ENCODE measurements around the gene LGALS12. TPM values are rescaled to one million over a fixed set of nuclear protein-coding genes. Genes with fewer than 3 reads are reported as not detected.

LGALS12 gene
- total and polyA plus RNA-seq, 2 of the 13 experiments (the other 11 are each of a cell fraction or from before 2014, with no cell fraction given): not detected

DNA sequence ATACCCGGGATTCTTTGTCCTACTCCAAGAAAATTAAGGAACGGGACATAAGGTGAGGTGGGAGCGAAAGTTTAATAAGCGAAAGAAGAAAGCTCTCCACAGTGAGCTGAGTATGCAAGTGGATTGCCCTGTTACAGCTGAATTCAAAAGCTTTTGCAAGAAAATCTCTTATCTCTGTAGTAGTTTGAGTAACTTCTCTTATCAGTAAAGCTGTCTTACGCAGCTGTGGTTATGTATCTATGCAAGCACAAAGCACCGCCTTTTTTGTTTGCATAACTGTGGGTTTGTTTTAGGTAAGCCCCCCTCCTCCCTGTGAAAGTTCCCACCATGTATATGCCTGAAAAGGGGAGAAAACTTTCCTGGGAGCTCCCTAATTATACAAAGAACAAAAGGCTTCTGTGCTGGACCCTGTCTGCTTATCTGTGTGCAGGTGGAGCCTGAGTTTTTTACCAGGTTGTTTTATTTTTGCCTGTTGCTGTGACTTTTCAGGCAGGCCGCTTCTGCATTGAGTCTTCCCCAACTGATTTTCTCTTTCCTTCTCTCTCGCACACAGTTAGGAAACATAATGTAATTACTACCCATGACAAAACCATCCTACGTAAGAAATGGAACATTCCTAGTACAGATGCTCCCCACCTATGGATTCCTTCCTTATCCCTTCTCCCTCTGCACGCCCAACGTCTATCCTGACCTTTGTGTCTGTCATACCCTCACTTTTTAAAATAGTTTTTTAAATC is 14.1 kb upstream of the LGALS12 start:
- ATAC-seq: peak; percentile 82
- WGBS (ENCODE audit: low lambda C conversion rate): 2% methylated on average over 11 of the region's 11 CpGs
- BruUV-seq (replicated peaks): no TSS peak
- peak; percentile 35 for TF ChIP-seq FOSL2 (CRISPR knock-in tag; IDR thresholded peaks at IDR 0.05)
- TF ChIP-seq NCOA2 (CRISPR knock-in tag; IDR thresholded peaks at IDR 0.05): peak; percentile 82
- peak; percentile 29 for TF ChIP-seq TEAD3 (CRISPR knock-in tag; optimal IDR thresholded peaks at IDR 0.05; ENCODE audit: borderline replicate concordance)
- no peak for TF ChIP-seq RXRA (CRISPR knock-in tag; IDR thresholded peaks at IDR 0.05)
- TF ChIP-seq RARA (CRISPR knock-in tag; IDR thresholded peaks at IDR 0.05): peak; percentile 46
- TF ChIP-seq EP300 (IDR thresholded peaks at IDR 0.05; ENCODE audit: low read depth in 2 of 2, low read length in 2 of 2): peak in 1 of 2 experiments; percentile 84; a peak in 2 of 4 replicates
- TF ChIP-seq EP300 (CRISPR knock-in tag; IDR thresholded peaks at IDR 0.05; ENCODE audit: borderline replicate concordance): peak; percentile 16; the same call in 1 of the 2 replicates
- TF ChIP-seq CEBPB (IDR thresholded peaks at IDR 0.05; ENCODE audit: borderline replicate concordance, low read depth, low read length): peak; percentile 18; the same call in 1 of the 2 replicates
- TF ChIP-seq, protein P1, sequence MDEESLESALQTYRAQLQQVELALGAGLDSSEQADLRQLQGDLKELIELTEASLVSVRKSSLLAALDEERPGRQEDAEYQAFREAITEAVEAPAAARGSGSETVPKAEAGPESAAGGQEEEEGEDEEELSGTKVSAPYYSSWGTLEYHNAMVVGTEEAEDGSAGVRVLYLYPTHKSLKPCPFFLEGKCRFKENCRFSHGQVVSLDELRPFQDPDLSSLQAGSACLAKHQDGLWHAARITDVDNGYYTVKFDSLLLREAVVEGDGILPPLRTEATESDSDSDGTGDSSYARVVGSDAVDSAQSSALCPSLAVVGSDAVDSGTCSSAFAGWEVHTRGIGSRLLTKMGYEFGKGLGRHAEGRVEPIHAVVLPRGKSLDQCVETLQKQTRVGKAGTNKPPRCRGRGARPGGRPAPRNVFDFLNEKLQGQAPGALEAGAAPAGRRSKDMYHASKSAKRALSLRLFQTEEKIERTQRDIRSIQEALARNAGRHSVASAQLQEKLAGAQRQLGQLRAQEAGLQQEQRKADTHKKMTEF (CRISPR knock-in tag; IDR thresholded peaks at IDR 0.05): peak; percentile 38; the same call in 1 of the 2 replicates
- TF ChIP-seq HNF4G (IDR thresholded peaks at IDR 0.05; ENCODE audit: borderline replicate concordance, low read depth, low read length): 0 out of 2 replicates have a peak, but pooled peaks have one; percentile 11
- TF ChIP-seq HNF4G (CRISPR knock-in tag; IDR thresholded peaks at IDR 0.05; ENCODE audit: borderline replicate concordance, low read depth): no peak
- TF ChIP-seq ZNF34 (CRISPR knock-in tag; IDR thresholded peaks at IDR 0.05; ENCODE audit: borderline replicate concordance): no peak
- no peak for TF ChIP-seq ZNF224 (CRISPR knock-in tag; IDR thresholded peaks at IDR 0.05)
- TF ChIP-seq, protein P2, sequence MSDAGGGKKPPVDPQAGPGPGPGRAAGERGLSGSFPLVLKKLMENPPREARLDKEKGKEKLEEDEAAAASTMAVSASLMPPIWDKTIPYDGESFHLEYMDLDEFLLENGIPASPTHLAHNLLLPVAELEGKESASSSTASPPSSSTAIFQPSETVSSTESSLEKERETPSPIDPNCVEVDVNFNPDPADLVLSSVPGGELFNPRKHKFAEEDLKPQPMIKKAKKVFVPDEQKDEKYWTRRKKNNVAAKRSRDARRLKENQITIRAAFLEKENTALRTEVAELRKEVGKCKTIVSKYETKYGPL (CRISPR knock-in tag; IDR thresholded peaks at IDR 0.05): 0 out of 2 replicates have a peak, but pooled peaks have one; percentile 50
- peak; percentile 57; the same call in 1 of the 2 replicates for TF ChIP-seq FOXJ3 (CRISPR knock-in tag; IDR thresholded peaks at IDR 0.05; ENCODE audit: borderline replicate concordance)
- TF ChIP-seq, protein P3, sequence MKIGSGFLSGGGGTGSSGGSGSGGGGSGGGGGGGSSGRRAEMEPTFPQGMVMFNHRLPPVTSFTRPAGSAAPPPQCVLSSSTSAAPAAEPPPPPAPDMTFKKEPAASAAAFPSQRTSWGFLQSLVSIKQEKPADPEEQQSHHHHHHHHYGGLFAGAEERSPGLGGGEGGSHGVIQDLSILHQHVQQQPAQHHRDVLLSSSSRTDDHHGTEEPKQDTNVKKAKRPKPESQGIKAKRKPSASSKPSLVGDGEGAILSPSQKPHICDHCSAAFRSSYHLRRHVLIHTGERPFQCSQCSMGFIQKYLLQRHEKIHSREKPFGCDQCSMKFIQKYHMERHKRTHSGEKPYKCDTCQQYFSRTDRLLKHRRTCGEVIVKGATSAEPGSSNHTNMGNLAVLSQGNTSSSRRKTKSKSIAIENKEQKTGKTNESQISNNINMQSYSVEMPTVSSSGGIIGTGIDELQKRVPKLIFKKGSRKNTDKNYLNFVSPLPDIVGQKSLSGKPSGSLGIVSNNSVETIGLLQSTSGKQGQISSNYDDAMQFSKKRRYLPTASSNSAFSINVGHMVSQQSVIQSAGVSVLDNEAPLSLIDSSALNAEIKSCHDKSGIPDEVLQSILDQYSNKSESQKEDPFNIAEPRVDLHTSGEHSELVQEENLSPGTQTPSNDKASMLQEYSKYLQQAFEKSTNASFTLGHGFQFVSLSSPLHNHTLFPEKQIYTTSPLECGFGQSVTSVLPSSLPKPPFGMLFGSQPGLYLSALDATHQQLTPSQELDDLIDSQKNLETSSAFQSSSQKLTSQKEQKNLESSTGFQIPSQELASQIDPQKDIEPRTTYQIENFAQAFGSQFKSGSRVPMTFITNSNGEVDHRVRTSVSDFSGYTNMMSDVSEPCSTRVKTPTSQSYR (CRISPR knock-in tag; IDR thresholded peaks at IDR 0.05; ENCODE audit: borderline replicate concordance): peak; percentile 33; the same call in 1 of the 2 replicates
- TF ChIP-seq TCF7 (IDR thresholded peaks at IDR 0.05; ENCODE audit: low read depth): peak; percentile 88
- TF ChIP-seq PPARG (CRISPR knock-in tag; conservative IDR thresholded peaks at IDR 0.05): no peak

More for the DNA sequence above, 14.1 kb upstream of the LGALS12 start:
- no peaks in the 10 kb centered on the region for H4K20me1 ChIP-seq (ENCODE audit: insufficient read depth, low read length)
- no peak overlapping the region for H3K27ac ChIP-seq (ENCODE audit: extremely low read length, insufficient read depth, low read length)
- peaks cover 0 to 30% of the 10 kb centered on the region in 2 experiments; a peak in 4 of 5 replicates for H3K27me3 ChIP-seq (ENCODE audit: control insufficient read depth in 1 of 2, insufficient read depth in 2 of 2, low read length in 2 of 2)
- H3K9ac ChIP-seq (ENCODE audit: insufficient read depth, low read depth, low read length): no peak overlapping the region
- H3K36me3 ChIP-seq (replicated peaks in 1 of 2; ENCODE audit: control insufficient read depth in 1 of 2, insufficient read depth in 2 of 2, low read length in 2 of 2): no peaks in the 10 kb centered on the region
- ChIA-PET CTCF (ENCODE audit: low intra/inter-chr PET ratio, low total read pairs) (no interaction called here), POLR2A (interaction anchor here (1.0 to 1.2 kb wide), 2 partner anchors 111 to 189 kb away, joined by 4 read pairs; partner anchors contain the start of gene RTN3)
- H3K9me3 ChIP-seq (ENCODE audit: low read length): no peaks in the 10 kb centered on the region
- peaks cover 17% of the 10 kb centered on the region for H3K4me1 ChIP-seq (ENCODE audit: insufficient read depth, low read length)
- no peaks in the 10 kb centered on the region for H3K79me2 ChIP-seq (ENCODE audit: insufficient read depth, low read length)
- FAIRE-seq (peak; percentile 71), DNase-seq (ENCODE audit: low spot score) (peak; percentile 92)
- intact Hi-C loops (cut with micrococcal nuclease; ENCODE audit: unreplicated experiment) (no loop called here), in situ Hi-C loops (cut with HindIII; ENCODE audit: extremely low pct_ligation_motif_present, low pct_unique_long_range_greater_than_20kb) (loop anchor here (25.0 kb wide), 1 partner anchor 245 kb away; no protein-coding TSS in a partner anchor)
- peak overlapping the region; percentile 45; the same call in 1 of the 2 replicates for H3K4me2 ChIP-seq (ENCODE audit: low read depth, low read length)
- H3K4me3 ChIP-seq (replicated peaks in 1 of 3; ENCODE audit: insufficient read depth in 1 of 3, low read depth in 2 of 3, low read length in 3 of 3): no peak overlapping the region; a peak in 1 of 6 replicates
- no peak overlapping the region for H2AFZ ChIP-seq (ENCODE audit: low read length)
